A673 (cell line): ENCODE measurements around the gene FAM163A.

Experiments
- EZH2 ChIP-seq: fragments of 200-600 bp; sonication (generic); IDR thresholded peaks from 2 replicates; pipeline ENCODE4 v1.6.1; 2017; ENCODE audit warnings: borderline replicate concordance, low read depth, mild to moderate bottlenecking, mixed read lengths, antibody characterized with exemption, low read length; ENCODE audit not compliant: poor library complexity, severe bottlenecking
- TF ChIP-seq, protein P1 (sequence below): fragments of 300-800, 200-600 bp; sonication (generic); conservative IDR thresholded peaks from 2 replicates; pipeline ENCODE4 v1.5.1; 2017; ENCODE audit warnings: low read depth, mild to moderate bottlenecking, antibody characterized with exemption, low read length, moderate library complexity, mixed read lengths

DNA sequence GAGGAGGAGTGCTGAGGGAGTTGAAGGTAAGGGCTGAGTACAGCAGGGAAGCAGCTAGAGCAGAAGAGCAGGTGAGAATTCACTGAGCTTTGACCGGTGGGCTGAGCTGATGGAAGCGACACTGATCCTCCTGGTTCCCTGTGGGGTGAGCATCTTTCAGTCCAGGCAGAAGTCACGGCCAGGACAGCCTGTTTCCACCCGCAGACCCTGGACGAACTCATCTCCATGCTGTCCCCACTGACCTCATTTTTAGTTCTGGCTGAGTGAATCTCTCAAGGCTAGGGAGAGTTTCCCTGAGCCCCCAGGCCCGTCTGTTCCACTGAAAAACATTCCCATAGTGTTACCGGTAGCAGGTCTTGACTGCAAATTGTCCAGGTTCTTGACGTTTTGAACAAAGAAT is 31.5 kb downstream of the FAM163A start:
- TF ChIP-seq, protein P1, sequence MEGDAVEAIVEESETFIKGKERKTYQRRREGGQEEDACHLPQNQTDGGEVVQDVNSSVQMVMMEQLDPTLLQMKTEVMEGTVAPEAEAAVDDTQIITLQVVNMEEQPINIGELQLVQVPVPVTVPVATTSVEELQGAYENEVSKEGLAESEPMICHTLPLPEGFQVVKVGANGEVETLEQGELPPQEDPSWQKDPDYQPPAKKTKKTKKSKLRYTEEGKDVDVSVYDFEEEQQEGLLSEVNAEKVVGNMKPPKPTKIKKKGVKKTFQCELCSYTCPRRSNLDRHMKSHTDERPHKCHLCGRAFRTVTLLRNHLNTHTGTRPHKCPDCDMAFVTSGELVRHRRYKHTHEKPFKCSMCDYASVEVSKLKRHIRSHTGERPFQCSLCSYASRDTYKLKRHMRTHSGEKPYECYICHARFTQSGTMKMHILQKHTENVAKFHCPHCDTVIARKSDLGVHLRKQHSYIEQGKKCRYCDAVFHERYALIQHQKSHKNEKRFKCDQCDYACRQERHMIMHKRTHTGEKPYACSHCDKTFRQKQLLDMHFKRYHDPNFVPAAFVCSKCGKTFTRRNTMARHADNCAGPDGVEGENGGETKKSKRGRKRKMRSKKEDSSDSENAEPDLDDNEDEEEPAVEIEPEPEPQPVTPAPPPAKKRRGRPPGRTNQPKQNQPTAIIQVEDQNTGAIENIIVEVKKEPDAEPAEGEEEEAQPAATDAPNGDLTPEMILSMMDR: no peak
- no peak for TF ChIP-seq EZH2
